ENCODE results near the gene FYN.

GRCh38 chr6:111683157-111683556 is 190.1 kb downstream of the FYN start:
- TF ChIP-seq POLR2AphosphoS5 (IDR thresholded peaks at IDR 0.05; ENCODE audit: low read depth, low read length) (no peak), POLR2A (IDR thresholded peaks at IDR 0.05; ENCODE audit: low read depth, low read length) (no peak), PAX5 (IDR thresholded peaks at IDR 0.05; ENCODE audit: insufficient read depth, low read length, severe bottlenecking) (no peak), TAF1 (IDR thresholded peaks at IDR 0.05; ENCODE audit: low read depth, low read length) (no peak), SPI1 (IDR thresholded peaks at IDR 0.05; ENCODE audit: low read depth, low read length) (no peak)

Data from GM12891 (cell line).